AML-193 (cell line): Measurements from ENCODE around the gene ASF1B.

Experiments
- DNase-seq, 2 experiments: peaks; one replicate each; lab custom pipeline; 2025; lab: John Stamatoyannopoulos, UW

ASF1B gene

GRCh38 chr19:14107581-14108461 is 28.6 kb downstream of the ASF1B start:
- DNase-seq = no peak

GRCh38 chr19:14106840-14107239 is 29.5 kb downstream of the ASF1B start:
- no peak for DNase-seq

GRCh38 chr19:14105680-14106079 is 30.7 kb downstream of the ASF1B start:
- no peak for DNase-seq

GRCh38 chr19:14103310-14103709 is 33.1 kb downstream of the ASF1B start:
- DNase-seq = no peak

GRCh38 chr19:14102756-14103155 is 33.6 kb downstream of the ASF1B start:
- no peak for DNase-seq

GRCh38 chr19:14102102-14102696 is 34.2 kb downstream of the ASF1B start:
- DNase-seq = no peak

- no peak for DNase-seq
These were observed 35.3 kb downstream of the ASF1B start for GRCh38 chr19:14101003-14101545.

GRCh38 chr19:14097532-14098151 is 38.7 kb downstream of the ASF1B start:
- no peak for DNase-seq

GRCh38 chr19:14096272-14096992 is 40.0 kb downstream of the ASF1B start:
- DNase-seq = no peak

- no peak for DNase-seq
These were observed 41.5 kb downstream of the ASF1B start for GRCh38 chr19:14094854-14095253.

GRCh38 chr19:14093117-14093823 is 43.1 kb downstream of the ASF1B start:
- DNase-seq = no peak

GRCh38 chr19:14091813-14092462 is 44.5 kb downstream of the ASF1B start:
- no peak for DNase-seq

- DNase-seq = peak; percentile 63 to 73
These were observed 45.1 kb downstream of the ASF1B start for GRCh38 chr19:14091081-14091812.

GRCh38 chr19:14090509-14091080 is 45.8 kb downstream of the ASF1B start, which contains the start of gene SAMD1:
Gene SAMD1 (minus strand): TSS chr19:14090751.
- peak; percentile 63 to 73 for DNase-seq

- no peak for DNase-seq
These were observed 46.5 kb downstream of the ASF1B start for GRCh38 chr19:14089662-14090508.

GRCh38 chr19:14089412-14089661 is 47.1 kb downstream of the ASF1B start:
- DNase-seq = no peak

- no peak for DNase-seq
These were observed 47.6 kb downstream of the ASF1B start for GRCh38 chr19:14088634-14089411.

GRCh38 chr19:14086098-14086497 is 50.3 kb downstream of the ASF1B start:
- no peak for DNase-seq
